Endodermal cell (in vitro differentiated cells): ENCODE data around the gene CPNE2. TPM values are rescaled to one million over a fixed set of nuclear protein-coding genes. Genes with fewer than 3 reads are reported as not detected.
"Not testable (repeated sequence)": the region's sequence is repeated elsewhere in the genome, so short reads cannot be mapped to it uniquely, and the experiment has no call there.

Experiments
- DNase-seq: peaks from one replicate; pipeline ENCODE4 v3.0.0-alpha.2; 2017
- H3K27ac ChIP-seq: 2 replicates; pipeline ENCODE4 v1.5.1; 2013; ENCODE audit warnings: mild to moderate bottlenecking, low read depth, low read length, moderate library complexity
- H3K27me3 ChIP-seq: 2 replicates; pipeline ENCODE4 v1.6.1; 2013; ENCODE audit warnings: mild to moderate bottlenecking, low read length, moderate library complexity; ENCODE audit not compliant: insufficient read depth, control insufficient read depth, poor library complexity, severe bottlenecking
- H3K36me3 ChIP-seq: 2 replicates; pipeline ENCODE4 v1.7.0; 2013; ENCODE audit warnings: mild to moderate bottlenecking, low read length, moderate library complexity; ENCODE audit not compliant: control insufficient read depth, insufficient read depth
- H3K4me1 ChIP-seq: one replicate; pipeline ENCODE4 v1.7.0; 2013; ENCODE audit warnings: low read length; ENCODE audit not compliant: control insufficient read depth, insufficient read depth
- H3K4me3 ChIP-seq: 2 replicates; pipeline ENCODE4 v1.5.1; 2013; ENCODE audit warnings: mild to moderate bottlenecking, low read length, moderate library complexity
- H3K9ac ChIP-seq: 2 replicates; pipeline ENCODE4 v1.6.1; 2013; ENCODE audit warnings: mild to moderate bottlenecking, low read length, moderate library complexity; ENCODE audit not compliant: poor library complexity, severe bottlenecking; ENCODE audit errors: extremely low read depth
- H3K9me3 ChIP-seq: 2 replicates; pipeline ENCODE4 v1.6.1; 2013; ENCODE audit warnings: mild to moderate bottlenecking, low read length, moderate library complexity; ENCODE audit not compliant: control insufficient read depth
- H3K27ac Mint-ChIP-seq: 2 replicates; pipeline ENCODE4 v1.8.0; 2020; ENCODE audit warnings: mixed read lengths
- H3K27me3 Mint-ChIP-seq: 2 replicates; pipeline ENCODE4 v1.8.0; 2021; ENCODE audit warnings: mild to moderate bottlenecking, mixed read lengths; ENCODE audit not compliant: insufficient read depth
- H3K36me3 Mint-ChIP-seq: 2 replicates; pipeline ENCODE4 v1.8.0; 2020; ENCODE audit warnings: low read depth, mixed read lengths
- H3K4me1 Mint-ChIP-seq: 2 replicates; pipeline ENCODE4 v1.8.0; 2020; ENCODE audit warnings: mixed read lengths
- H3K4me3 Mint-ChIP-seq: 2 replicates; pipeline ENCODE4 v1.8.0; 2020; ENCODE audit warnings: mild to moderate bottlenecking, moderate library complexity, mixed read lengths
- H3K9me3 Mint-ChIP-seq: 2 replicates; pipeline ENCODE4 v1.8.0; 2020; ENCODE audit warnings: mild to moderate bottlenecking, mixed read lengths
- CTCF ChIP-seq: fragments of 200-600 bp; sonication (generic); conservative IDR thresholded peaks from 2 replicates; pipeline ENCODE4 v1.5.0; 2021; ENCODE audit warnings: antibody characterized with exemption, mild to moderate bottlenecking
- WGBS, 2 experiments: methylation state at CpG; one replicate each; pipeline versions ENCODE4 v1.1.5 to v1.1.7; 2013; ENCODE audit warnings: missing lambda C conversion rate in 2 of 2, mixed read lengths in 1 of 2; ENCODE audit not compliant: insufficient coverage in 1 of 2, insufficient read length in 1 of 2; 5-methylcytosine and 5-hydroxymethylcytosine counted together
- total RNA-seq, 2 donors: library from RNA; stranded (reverse); fragmentation: NEBNext Ultra II Directional in 1 of 2; extraction: Animal tissue kit (Norgen Biotek cat#: 25700) in 1 of 2; gene quantifications; 2 replicates in 1 of 2; 3 replicates in 1 of 2; pipeline ENCODE4 v1.2.1, GENCODE V29; 2021

The CPNE2 gene
- total RNA-seq, 2 donors from 2014 or later, result 12.3 to 16.6 TPM

GRCh38 chr16:57096793-57097192 is 4.4 kb downstream of the CPNE2 start:
- Mint-ChIP-seq H3K36me3 (no peaks in the 10 kb centered on the region), H3K4me1 (peaks cover 1% of the 10 kb centered on the region), H3K27me3 (peaks cover 22% of the 10 kb centered on the region), H3K27ac (no peak overlapping the region), H3K9me3 (no peaks in the 10 kb centered on the region), H3K4me3 (no peak overlapping the region)
- H3K36me3 ChIP-seq, result no peaks in the 10 kb centered on the region
- H3K27ac ChIP-seq, result no peak overlapping the region
- H3K9ac ChIP-seq, result no peak overlapping the region
- 96% methylated on average over 2 of the region's 2 CpGs for WGBS, 2 experiments
- H3K9me3 ChIP-seq, result no peaks in the 10 kb centered on the region
- H3K4me3 ChIP-seq, result no peak overlapping the region
- peaks cover 12% of the 10 kb centered on the region for H3K27me3 ChIP-seq
- no peak for DNase-seq
- no peaks in the 10 kb centered on the region for H3K4me1 ChIP-seq
- no peak for TF ChIP-seq CTCF

- Histone ChIP-seq H3K9ac (no peak overlapping the region), H3K4me1 (no peaks in the 10 kb centered on the region), H3K27ac (no peak overlapping the region), H3K9me3 (no peaks in the 10 kb centered on the region), H3K4me3 (no peak overlapping the region), H3K27me3 (peaks cover 7% of the 10 kb centered on the region), H3K36me3 (no peaks in the 10 kb centered on the region)
- 85 to 89% methylated on average over 9 to 14 of the region's 14 CpGs for WGBS, 2 experiments
- Mint-ChIP-seq H3K4me3 (no peak overlapping the region), H3K27me3 (peaks cover 18% of the 10 kb centered on the region), H3K9me3 (no peaks in the 10 kb centered on the region), H3K27ac (no peak overlapping the region), H3K4me1 (peaks cover 2% of the 10 kb centered on the region), H3K36me3 (no peaks in the 10 kb centered on the region)
- DNase-seq, result peak; percentile 68
- TF ChIP-seq CTCF, result no peak
These were observed 5.9 kb downstream of the CPNE2 start for GRCh38 chr16:57098188-57098841.

- not testable (repeated sequence) for H3K4me1 ChIP-seq, H3K27me3 Mint-ChIP-seq, H3K4me3 Mint-ChIP-seq, H3K27ac Mint-ChIP-seq, H3K36me3 ChIP-seq, H3K4me1 Mint-ChIP-seq, H3K9me3 ChIP-seq, H3K27ac ChIP-seq, DNase-seq, H3K27me3 ChIP-seq, H3K9me3 Mint-ChIP-seq, H3K4me3 ChIP-seq, H3K36me3 Mint-ChIP-seq, H3K9ac ChIP-seq
- 90% methylated on average over 4 to 6 of the region's 6 CpGs for WGBS, 2 experiments
These were observed 7.6 kb downstream of the CPNE2 start for GRCh38 chr16:57099965-57100364.

DNA sequence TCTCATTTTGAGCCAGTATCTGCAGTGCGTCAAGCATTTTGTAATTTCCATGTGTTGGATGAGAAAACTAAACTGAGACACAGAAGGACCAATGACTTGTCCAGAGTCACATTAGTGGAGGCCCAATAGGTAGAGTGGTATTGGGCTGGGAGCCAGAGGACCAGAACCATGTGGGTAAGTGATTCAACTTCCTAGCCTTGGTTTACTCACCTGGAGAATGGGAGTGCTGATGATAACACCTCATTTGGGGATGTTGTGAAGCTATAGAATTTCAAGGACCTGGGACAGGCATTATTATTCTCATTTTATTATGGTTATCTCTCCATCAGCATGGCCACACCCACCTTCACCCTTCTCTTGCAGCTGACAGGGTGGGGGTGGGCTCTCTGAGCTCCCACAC is 8.1 kb downstream of the CPNE2 start:
- Mint-ChIP-seq H3K4me3 (no peak overlapping the region), H3K27me3 (no peaks in the 10 kb centered on the region), H3K4me1 (peaks cover 4% of the 10 kb centered on the region), H3K9me3 (no peaks in the 10 kb centered on the region), H3K36me3 (no peaks in the 10 kb centered on the region), H3K27ac (no peak overlapping the region)
- Histone ChIP-seq H3K9me3 (no peaks in the 10 kb centered on the region), H3K27ac (no peak overlapping the region), H3K9ac (no peak overlapping the region), H3K4me1 (no peaks in the 10 kb centered on the region), H3K36me3 (no peaks in the 10 kb centered on the region), H3K4me3 (no peak overlapping the region), H3K27me3 (no peaks in the 10 kb centered on the region)
- DNase-seq, result no peak
- 90 to 98% methylated on average over 1 of the region's 1 CpG for WGBS, 2 experiments
- TF ChIP-seq CTCF, result no peak
